NCI-H748 (cell line): ENCODE results near the gene XPR1.
"Not testable (repeated sequence)": the region's sequence is repeated elsewhere in the genome, so short reads cannot be mapped to it uniquely, and the experiment has no call there.

ENCODE experiments used
- DNase-seq: peaks from one replicate; lab custom pipeline; 2025; ENCODE audit not compliant: unreplicated experiment; lab: John Stamatoyannopoulos, UW

XPR1 gene

DNA sequence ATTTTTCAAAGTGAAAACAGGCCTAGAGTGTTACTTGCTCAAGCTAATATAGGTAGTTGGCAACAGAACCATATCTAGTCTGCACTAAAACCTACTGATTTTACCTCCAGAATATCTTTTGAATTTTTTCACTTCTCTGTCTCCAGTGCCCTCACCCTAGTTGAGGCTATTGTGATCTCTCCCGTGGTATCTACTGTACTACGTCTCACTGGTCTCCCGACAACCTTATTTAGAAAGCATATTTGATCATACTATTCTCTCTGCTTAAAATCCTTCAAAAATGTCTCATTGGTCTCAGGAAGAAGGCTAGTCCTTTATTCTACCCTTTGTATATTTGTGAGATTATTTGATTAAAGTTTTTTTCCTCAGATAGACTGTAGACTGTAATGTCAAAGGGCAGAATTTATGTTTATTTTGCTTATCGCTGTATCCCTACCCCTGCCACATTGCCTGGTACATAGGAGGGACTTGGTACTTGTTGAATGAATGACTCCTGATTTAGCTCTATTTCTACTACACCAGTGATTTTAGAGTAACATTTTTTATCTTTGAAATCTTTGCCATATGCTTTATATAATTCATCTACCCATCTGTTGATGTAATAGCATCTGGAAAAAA is 145.4 kb downstream of the XPR1 start:
- no peak for DNase-seq

- peak; percentile 57 for DNase-seq
These were observed 147.1 kb downstream of the XPR1 start for GRCh38 chr1:180778782-180779398.

DNA sequence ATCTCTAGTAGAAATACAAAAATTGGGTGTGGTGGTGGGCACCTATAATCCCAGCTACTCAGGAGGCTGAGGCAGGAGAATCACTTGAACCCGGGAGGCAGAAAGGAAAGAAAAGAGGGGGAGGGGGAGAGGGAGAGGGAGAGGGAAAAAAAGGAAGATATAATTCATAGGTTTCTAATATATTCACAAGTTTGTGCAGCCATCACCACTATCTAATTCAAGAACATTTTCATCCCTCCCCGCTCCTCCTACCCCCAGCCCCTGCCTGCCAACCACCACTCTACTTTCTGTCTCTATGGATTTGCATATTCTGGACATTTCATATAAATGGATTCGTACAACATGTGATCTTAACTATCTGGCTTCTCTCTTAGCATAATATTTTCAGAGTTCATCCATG is 147.8 kb downstream of the XPR1 start:
- no peak for DNase-seq

- no peak for DNase-seq
These were observed 149.9 kb downstream of the XPR1 start for GRCh38 chr1:180781718-180782117.

- DNase-seq = no peak
These were observed 153.5 kb downstream of the XPR1 start for GRCh38 chr1:180785291-180785690.

GRCh38 chr1:180785887-180786286 is 154.1 kb downstream of the XPR1 start:
- DNase-seq = no peak

GRCh38 chr1:180786624-180787023 is 154.8 kb downstream of the XPR1 start:
- no peak for DNase-seq

DNA sequence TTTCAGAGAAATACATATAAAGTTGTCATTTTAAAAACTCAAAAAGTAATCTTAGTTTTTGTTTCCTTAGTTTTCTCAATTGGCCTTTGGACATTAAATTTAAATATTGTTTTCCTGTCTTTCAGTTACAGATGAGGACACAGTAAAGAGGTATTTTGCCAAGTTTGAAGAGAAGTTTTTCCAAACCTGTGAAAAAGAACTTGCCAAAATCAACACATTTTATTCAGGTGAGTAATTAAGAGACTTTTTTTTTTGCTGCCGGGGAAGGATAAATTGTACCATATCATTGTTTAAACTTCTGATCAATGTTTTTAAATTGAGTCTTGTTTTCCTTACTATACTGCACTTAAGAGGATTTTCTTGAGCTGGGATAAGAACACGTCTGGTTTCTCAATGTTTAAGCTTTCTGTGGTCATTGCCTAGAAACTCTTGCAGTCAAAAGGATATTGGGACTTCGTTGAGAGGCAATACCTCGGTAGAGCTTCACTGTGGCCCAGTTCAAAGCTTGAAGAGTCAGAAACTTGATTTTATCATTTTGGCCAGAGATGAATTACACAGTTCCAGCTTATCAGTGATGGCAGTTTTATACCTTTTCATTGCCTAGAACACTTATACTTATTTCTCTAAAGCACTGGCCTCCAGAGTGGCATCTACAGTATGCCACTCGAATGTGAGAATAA is 155.9 kb downstream of the XPR1 start:
- no peak for DNase-seq

DNA sequence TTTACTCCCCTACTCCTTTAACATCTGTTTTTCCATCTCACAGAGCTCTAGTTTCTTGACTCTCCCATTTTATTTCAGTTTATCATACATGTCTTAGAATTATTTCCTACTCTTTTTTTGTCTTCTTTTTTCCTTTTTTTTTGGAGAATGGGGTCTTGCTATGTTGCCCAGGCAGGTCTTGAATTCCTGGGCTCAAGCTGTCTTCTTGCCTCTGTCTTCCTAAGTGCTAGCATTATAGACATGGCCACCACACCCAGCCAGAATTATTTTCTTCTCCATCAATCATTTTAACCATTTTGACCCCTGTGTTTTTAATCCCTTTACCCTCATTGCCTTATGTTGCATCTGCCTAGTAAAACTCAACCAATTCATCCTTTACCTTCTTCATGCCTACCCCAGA is 157.6 kb downstream of the XPR1 start:
- no peak for DNase-seq

DNA sequence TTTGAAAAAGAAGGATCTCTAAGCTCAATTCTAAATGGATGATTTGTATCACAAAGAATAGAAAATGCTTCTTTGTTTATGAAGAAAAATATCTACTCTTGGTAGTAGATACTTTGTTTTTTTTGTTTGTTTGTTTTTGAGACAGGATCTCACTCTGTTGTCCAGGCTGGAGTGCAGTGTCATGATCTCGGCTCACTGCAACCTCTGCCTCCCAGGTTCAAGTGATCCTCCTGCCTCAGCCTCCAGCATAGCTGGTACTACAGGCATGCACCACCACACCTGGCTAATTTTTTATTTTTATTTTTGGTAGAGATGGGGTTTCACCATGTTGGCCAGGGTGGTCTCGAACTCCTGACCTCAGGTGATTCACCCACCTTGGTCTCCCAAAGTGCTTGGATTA is 159.3 kb downstream of the XPR1 start:
- DNase-seq = not testable (repeated sequence)

DNA sequence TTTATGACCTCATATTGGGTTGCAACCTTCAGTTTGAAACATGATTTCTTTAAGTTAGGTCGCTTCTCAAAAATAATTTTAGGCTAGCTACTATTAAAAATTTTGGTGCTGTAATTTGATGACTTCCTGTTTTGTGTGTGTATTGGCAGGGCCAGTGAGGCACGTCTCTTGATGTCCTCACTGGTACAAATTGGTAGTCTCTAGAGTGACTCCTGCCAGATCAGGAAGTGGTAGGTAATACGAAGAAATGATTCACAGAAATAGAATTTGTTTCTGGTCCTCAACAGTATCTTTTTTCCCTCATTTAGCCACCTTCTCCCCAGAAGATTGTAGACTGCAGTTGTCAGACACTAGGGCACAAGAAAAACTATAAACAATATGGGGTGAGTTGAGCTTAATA is 160.0 kb downstream of the XPR1 start:
- no peak for DNase-seq

- no peak for DNase-seq
These were observed 161.6 kb downstream of the XPR1 start for GRCh38 chr1:180793451-180793850.

- DNase-seq = no peak
These were observed 165.2 kb downstream of the XPR1 start for GRCh38 chr1:180796897-180797640.

DNA sequence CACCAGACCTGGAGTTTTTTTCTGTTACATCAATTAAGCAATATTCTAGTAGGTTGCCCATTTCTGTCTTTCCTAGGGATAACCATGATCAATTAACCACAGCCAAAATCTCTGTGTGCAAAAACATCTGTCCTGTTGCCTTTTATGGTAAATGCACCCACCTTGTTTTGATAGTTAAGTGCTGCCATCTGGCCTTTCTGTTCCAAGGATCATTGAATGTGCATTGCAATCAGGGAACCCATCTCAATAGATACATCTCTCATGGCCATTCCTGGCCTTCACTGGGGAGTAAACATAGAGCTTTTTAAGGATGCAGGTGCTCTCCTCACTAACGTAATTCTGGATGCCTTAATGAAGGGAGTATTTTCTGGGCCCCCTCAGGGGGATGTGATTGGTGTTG is 169.1 kb downstream of the XPR1 start:
- peak; percentile 57 for DNase-seq

DNA sequence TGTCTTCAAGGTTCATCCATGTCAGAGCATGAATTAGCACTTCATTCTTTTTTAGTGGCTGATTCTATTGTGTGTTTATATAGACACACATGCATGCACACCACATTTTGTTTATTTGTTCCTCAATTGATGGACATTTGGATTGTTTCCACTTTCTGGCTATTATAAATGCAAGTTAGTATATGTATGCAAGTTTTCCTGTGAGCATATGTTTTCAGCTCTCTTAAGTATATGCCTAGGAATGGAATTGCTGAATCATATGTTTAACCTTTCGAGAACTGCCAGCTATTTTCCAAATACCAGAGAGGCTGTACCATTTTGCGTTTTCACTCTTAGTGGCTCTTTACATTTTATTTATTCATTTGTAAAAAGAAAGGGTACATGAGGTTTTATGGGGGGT is 171.0 kb downstream of the XPR1 start:
- no peak for DNase-seq

GRCh38 chr1:180805316-180805715 is 173.5 kb downstream of the XPR1 start:
- no peak for DNase-seq

- DNase-seq = no peak
These were observed 179.5 kb downstream of the XPR1 start for GRCh38 chr1:180811298-180811697.

DNA sequence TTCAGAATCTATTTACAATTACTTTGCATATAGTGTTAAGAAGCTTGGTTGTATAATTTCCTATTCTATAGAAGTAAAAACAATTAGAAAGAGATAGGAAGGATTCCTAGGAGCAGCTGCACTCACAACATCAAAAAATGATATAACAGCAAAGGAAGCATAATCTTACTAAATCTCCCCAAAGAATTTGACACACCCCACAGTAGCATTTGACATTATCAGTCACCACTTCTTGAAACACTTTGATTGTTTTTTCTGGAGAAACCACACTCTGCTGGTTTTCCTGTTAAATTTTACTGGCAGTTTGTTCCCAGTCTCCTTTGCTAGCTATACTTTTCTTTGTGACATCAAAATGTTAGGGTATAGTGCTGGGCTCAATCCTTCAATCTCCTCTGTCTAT is 180.1 kb downstream of the XPR1 start:
- DNase-seq = no peak

DNA sequence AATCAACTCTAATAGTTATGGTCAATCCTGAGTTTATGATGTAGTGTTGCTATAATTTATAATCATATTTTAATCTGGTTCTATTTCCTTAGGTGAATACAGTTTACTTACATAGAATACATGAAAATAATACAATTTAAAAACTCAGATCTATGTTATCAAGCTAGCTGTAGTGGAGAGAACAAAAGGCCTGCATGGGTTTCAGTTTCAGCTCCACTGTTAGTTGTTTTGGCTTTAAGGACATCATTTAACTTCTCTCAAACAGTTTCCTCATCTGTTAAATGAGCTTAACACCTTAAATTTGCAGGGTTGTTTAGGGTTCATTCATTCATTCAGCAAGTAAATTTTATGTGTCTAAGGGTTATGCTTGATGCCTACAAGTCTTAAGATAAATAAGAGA is 182.4 kb downstream of the XPR1 start:
- no peak for DNase-seq

- peak; percentile 86 for DNase-seq
These were observed 183.4 kb downstream of the XPR1 start for GRCh38 chr1:180815188-180815587.

- DNase-seq = peak; percentile 15
These were observed 184.3 kb downstream of the XPR1 start for GRCh38 chr1:180816132-180816531.

- no peak for DNase-seq
These were observed 190.1 kb downstream of the XPR1 start for GRCh38 chr1:180821970-180822369.
